GM21723 (cell line): ENCODE data around the gene PSME4.
A peak's percentile ranks its signal among the peaks of the same experiment; 100 is the strongest.
"Not testable (repeated sequence)": the region's sequence is repeated elsewhere in the genome, so short reads cannot be mapped to it uniquely, and the experiment has no call there.

Experiments used
- ATAC-seq: cut with Tn5 transposase; IDR thresholded peaks from one replicate; pipeline ENCODE4 v1.9.1; 2021; ENCODE audit warnings: mild to moderate bottlenecking, moderate library complexity; ENCODE audit not compliant: unreplicated experiment

Gene PSME4

DNA sequence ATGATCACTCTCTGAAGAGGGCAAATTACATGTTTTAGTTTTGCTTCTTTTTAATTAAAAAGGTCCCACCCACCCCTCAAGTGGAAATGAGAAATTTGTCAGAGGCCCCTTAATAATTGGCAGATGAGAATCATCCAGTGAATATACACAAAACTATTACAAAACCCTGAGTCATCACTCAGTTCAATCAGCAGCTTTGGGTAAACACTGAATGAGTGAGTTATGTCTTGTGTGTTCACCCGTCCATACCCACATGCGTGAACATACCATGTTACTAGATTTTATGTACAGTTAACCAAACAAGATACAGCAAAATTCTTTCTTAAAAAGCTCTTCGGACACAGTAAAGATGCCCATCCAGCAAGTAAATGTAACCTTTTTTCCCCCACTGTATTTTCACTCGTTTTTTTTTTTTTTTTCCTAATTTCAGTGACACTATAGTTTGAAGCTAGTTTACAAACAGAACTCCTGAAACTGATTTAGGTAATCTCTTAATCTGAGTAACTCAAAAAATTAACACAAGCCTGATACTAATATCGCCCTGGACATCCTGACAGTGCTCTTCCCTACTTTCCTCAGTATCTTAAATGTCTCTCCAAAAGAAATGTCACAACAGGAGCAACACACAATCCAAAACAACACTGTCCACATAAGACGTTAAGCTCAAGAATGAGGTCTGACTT, 1.4 kb downstream of the PSME4 start:
- ATAC-seq: no peak

DNA sequence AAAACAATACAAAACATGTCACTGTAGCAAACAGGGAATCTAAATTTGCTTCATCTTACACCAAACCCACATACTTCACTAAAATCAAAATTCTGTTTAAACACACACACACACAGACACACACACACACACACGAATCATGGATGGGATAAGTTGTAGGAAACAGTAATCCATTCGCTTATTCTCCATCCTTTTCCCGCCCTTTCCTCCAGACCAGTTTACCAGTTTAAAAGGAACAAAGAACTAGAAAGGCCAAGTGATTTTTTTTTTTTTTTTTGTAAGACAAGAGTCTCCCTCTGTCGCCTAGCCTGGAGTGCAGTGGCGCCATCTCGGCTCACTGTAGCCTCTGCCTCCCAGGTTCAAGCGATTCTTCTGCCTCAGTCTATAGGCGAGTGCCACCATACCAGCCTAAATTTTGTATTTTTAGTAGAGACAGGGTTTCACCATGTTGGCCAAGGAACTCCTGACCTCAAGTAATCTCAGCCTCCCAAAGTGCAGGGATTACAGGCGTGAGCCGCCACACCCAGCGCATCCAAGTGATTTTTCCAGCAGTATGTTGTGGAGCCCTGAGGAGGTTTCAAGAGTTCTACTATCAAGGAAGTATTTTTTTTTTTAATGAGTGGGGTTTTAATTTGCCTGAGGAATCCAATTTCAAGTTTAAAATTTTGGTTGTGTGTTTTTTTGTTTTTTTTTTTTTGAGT, 5.7 kb downstream of the PSME4 start:
- ATAC-seq: no peak

DNA sequence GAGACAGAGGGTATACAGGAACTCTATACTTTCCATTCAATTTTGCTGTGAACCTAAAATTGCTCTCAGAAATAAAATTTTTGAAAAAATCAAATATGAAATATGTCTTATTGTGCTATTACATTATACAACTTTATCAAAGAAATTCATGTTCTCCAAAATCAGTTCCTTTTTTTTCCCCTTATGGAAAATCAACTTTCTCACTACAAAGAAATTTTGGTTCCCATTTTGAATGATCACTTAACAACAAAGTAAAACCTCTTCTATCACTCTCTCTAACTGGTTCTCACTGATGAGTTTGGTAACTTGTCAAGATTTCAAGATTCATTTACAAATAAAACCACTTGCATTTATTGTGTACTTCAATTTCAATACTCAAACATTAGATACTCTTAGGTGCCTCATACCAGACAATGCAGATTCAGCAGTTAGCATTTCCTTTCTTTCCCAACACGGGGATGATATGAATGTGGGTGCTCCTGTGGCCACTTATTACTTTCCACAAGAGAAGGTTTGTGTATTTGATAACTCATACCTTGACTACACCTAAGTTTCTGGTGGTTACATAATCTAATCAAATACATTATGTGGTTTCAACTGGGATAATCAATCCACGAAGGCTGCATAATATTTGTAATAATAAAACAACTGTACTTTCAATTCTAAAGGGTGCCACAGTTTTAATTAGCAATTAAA, 6.4 kb downstream of the PSME4 start:
- no peak for ATAC-seq

DNA sequence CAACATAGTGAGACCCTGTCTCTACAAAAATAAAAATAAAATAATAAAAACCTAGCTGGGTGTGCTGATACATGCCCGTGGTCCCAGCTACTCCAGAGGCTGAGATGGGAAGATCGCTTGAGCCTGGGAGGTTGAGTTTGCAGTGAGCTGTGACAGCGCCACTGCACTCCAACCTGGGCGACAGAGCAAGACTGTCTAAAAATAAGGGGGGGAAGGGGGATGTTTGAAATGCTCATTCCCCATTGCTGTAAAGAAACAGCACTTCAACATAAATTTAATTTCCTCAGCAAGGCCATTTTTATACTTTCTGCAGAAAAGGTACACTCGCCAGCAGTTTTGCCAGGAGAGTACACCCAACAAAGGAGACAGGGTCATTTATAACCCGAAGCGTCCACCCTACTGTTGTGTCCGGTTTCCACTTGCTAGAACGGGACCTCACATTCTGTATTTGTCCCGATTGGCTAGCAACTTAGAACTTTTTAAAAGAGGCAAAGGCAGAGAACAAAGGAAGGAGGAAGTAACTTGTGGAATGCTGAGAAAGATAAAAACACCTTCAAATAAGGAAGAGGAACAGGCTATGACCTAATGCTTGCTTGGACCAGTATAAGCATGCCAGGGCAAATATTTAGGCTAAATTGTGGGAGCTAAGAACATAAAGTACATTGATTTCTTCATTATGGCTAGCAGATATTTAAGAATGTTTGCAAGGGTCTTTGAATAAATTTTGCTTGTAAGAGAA, 9.1 kb downstream of the PSME4 start:
- not testable (repeated sequence) for ATAC-seq

DNA sequence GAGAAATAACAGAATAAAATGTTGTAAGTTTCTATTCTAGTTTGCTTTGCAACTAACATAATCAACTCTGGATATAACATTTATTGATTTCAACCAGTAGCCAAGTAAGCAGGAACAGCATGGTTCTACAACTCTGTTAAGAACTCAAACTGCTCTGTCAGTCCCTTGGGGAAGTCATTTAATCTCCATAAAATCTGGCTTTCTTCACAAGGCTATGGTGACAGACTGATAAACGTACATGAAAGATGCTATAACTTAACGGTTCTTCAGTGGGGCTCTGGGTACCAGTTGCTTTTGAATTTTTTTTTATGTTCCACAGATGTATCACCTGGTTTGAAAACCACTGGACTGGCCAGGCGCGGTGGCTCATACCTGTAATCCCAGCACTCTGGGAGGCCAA, 10.3 kb downstream of the PSME4 start:
- no peak for ATAC-seq

DNA sequence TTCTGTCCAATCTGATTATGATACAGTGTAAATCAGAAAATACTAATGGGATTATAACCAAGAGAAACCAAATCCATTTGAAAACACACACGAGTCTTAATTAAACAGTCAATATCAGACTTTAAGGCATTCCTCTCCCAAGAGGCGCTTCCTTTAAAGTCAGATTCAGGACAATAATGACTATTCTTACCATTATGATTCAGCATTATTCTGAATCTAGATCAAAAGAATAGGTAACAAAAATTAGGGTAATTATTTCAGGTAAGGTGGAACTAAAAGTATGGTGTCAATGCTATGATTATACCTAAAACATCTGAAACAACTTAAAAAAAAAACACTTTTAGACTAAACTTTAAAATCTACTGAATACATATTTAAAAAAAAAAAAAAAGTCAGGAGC, 12.3 kb downstream of the PSME4 start:
- ATAC-seq: no peak

DNA sequence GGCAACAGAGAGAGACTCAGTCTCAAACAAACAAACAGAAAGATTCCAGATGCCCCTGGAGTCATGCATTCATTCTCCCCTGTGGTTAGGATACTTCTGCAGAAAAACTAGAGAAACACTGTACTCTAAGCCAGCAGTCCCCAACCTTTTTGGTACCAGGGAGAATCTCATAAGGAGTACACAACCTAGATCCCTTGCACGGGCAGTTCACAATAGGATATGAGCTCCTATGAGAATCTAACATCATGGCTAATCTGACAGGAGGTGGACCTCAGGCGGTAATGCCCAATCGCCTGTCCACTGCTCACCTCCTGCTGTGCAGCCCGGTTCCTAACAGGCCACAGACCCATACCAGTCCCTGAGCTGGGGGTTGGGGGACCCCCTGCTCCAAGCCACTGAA, 18.3 kb downstream of the PSME4 start:
- ATAC-seq: no peak

DNA sequence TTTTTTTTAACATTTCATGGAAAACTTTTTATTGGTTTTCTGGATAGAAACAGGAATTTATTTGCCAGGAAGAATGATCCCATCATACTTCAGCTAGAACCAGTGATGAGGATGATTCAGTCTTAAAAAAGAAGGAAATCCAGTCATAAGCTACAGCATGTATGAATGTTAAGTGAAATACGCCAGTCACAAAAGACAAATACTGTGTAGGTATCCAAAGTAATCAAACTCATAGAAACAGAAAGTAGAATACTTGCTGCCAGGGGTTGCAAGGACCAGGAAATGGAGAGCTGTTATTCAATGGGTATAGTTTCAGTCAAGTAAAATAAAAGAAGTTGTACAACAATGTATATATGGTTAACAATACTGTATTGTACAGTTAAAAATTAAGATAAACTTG, 21.3 kb downstream of the PSME4 start:
- no peak for ATAC-seq

DNA sequence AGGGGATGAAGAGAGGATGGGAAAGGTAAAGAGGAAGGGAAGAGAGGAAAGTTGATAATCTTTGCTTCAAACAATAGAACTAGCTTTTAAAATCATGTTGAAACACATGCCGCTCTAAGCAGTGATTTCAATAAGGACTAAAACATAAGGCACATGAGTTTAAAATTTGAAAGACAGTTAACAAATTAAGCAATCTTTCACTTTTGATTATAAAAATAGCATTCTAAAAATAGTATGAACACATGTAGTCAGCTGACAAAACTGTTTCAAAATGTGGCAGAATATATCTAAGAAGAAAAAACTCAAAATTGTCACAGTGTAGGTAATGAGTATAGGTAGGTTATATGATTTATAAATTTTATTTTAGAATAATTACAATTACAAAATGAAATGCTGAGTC, 25.3 kb downstream of the PSME4 start:
- ATAC-seq: no peak

DNA sequence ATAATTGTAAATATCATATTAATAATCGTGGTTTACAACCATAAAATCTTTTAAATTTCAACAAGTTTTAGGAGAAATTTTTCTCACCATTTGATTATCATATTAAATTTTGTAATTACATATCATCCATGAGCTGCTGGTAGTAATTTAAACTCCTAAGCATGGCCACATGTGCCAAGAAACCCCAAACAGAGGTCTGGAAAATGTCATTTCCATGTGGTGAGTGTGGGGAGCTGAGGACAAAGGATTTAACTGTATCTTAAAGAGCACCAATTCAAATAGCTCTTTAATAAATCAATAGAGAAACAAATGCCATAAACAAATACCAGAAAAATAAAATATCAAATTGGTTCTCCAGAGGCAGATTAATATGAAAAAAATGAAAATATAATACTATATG, 26.3 kb downstream of the PSME4 start:
- ATAC-seq: no peak

DNA sequence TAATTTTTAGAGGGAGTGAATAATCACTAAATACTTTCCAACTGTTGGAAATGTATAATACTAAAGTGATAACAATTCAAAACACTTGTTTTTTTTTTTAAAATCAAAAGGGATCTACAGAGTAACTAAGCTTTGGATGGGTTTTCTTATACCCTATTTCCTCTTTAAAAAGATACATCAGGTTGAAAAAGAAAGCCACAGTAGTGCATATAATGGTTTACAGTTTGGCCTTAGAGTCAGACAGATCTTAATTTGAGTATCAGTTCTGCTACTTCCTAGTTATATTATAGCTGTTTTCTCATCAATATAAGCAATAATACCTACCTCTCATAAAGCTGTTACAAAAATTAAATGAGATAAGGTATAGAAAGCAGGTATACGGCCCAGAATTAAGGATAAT, 28.5 kb downstream of the PSME4 start:
- ATAC-seq: no peak

DNA sequence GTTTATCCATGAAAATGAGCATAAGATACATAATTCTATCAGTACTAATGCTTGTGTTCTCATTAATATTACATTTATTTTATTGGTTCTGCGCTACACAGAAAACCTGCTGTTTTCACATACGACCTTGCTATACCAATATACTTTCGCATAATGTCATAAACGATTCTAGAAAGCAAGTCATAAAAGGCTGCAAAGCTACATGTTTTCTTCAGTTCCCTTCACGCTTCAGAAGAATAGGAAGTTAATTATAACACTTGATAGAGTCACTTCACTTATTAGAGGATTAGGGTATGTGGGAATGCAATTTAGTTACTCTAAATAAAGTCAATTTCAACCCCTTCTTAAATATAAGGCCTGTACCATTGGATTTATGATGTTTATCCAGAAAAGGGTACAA, 29.0 kb downstream of the PSME4 start:
- peak; percentile 59 for ATAC-seq

DNA sequence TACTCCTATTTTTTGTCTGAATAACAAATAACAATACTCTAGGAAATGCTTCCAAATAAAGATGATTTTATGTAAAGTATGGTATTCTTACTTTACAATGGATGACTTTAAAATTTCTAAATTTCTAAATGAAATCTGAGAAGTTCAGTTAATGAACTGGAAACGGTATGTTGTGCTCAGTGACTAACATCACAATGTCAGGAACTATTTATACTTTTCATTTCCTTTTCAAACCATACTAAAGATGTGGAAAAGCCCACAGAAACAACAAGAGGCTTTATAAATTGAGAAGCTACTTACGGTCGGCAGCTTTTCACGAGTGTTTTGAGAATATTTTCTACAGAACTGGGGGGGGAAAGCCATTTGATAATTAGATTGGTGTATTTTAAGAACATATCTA, 31.1 kb downstream of the PSME4 start:
- ATAC-seq: no peak

DNA sequence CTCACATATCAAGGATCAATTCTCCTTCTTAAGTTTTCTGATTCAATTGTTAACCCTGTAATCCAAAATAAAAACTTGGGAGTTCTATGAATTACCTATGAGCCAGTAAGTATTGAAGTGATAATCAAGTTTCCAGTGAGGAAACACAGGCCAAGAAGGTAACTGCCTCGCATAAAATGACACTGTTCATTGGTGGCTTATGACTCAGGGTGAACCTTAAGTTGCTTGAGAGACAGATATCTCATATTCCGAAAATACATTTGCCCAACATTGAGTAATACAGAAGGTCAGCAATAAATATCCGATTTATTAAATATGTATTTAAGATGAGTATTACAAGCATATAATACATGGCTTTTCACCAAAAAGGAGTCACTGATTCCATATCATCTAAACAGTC, 31.9 kb downstream of the PSME4 start:
- ATAC-seq: no peak

DNA sequence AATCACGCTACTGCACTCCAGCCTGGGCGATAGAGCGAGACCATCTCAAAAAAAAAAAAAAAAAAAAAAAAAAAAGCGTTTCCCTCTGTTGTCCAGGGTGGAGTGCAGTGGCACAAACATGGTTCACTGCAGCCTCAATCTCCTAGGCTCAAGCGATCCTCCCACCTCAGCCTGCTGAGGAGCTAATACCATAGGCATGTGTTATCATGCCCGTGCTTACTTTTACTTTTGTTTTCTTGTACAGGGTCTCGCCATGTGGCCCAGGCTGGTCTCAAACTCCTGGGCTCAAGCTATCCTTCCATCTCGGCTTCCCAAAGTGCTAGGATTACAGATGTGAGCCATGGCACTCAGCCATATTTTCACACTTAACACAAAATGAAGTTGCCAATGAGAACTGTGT, 37.5 kb downstream of the PSME4 start:
- ATAC-seq: no peak

DNA sequence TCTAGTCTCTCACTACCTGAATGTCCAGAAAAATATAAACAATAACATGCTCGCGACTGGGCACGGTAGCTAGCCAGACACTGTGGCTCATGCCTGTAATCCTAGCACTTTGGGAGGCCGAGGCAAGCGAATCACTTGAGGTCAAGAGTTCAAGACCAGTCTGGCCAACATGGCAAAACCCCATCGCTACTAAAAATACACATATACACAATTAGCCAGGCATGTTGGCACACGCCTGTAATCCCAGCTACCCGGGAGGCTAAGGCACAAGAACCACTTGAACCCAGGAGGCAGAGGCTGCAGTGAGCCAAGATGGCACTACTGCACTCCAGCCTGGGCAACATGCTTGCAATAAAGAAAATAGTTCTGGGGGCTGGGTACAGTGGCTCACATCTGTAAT, 44.5 kb downstream of the PSME4 start:
- ATAC-seq: not testable (repeated sequence)

DNA sequence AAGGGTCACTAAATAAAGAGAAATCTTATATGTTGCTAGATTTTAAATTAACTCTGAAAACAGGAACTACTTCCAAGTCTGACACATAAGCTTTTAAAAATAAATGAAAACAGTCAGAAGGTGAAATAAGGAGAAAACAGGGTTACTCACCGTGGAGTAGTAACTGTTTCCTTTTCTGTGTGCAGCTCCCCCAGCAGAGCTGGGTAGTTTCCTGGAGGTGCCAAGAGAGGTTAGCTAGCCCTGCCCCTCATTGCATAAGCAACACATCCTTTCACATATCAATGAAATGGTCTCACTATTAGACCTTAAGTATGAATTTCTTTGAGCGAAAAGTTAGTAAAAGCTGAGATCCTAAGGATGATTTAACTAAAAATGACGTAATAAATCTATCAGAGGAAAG, 57.1 kb downstream of the PSME4 start:
- ATAC-seq: peak; percentile 93

DNA sequence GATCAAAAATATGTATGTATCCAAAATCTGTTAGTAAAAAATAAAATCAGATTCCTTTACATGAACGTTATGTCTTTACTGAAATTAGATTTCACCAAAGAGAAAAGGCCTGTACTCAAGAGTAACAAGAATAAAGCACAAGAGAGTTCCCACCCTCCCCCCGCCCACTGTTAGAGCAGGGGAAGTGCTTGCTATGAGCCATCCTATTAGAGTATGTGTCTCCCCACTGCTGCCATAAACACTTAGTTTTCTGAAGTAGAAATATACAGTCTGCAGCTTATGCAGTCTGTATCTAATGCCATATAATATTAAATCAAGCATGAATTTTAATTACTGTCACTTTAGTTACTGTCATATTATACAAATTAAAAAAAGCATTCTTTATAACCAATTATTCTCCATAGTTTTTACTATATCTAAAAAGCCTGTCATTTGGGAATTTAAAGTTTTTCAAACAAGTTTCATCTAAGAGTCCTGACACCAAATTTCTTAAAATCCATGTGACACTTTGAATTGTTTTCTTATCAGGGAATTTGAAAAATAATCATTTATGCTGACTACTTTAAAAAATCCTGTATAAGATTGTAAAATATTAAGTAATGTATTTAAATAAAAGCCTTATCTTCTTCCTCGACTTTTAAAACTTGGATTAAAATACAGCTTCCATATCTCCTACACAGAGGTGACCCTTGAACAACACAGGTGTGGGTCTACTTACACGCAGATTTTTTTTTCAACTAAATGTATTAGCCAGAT, 59.2 kb downstream of the PSME4 start:
- ATAC-seq: no peak

DNA sequence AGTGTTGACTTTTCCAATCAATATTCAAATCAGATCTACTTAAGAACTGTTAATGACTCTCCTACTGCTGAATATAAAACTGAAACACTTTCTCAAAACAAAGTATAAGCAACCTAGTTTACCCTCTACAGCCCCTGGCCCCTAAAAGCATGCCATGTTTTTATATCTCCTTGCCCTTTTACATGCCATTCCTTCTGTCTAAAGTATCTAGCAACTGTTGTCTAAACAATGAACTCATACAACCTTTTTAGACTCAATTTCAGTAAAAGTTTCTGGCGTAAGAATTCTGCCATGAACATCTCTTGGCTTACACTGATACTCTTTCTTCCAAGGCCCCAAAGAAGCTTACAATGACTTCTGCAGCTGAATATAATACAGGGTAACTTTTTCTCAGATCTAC, 63.2 kb downstream of the PSME4 start:
- ATAC-seq: no peak

DNA sequence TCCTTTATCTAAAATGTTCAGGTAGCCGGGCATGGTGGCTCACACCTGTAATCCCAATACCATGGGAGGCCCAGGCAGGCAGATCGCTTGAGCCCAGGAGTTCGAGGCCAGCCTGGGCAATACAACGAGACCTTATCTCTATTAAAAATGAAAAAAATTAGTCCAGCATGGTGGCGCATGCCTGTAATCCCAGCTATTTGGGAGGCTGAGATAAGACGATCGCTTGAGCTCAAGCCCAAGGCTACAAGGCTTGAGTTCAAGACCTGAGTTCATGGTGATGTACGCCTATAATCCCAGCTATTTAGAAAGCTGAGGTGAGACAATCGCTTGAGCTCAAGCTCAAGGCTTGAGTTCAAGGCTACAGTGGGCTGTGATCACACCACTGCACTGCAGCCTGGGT, 65.4 kb downstream of the PSME4 start:
- ATAC-seq: no peak

DNA sequence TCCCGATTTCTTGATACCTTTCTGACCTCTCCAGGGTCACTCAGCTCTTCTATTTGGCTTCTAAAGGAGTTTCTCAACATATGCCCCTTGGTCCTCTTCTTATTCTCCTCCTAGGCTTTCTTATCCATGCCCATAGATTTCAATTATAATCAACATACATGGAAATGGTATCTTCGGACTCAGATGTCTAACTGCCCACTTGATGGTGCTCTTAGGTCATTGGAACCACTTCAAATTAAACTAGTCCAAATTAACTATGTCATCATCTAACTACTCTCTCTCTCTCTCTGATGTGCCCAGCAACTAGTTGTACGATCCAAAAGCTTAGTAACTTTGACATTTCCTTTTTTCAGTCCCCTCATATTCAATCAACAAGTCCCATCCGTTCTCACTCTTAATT, 67.8 kb downstream of the PSME4 start:
- ATAC-seq: no peak
